ENCODE results near the gene ADGRE2. TPM values are rescaled to one million over a fixed set of nuclear protein-coding genes. Genes with fewer than 3 reads are reported as not detected.
"Not testable (repeated sequence)": the region's sequence is repeated elsewhere in the genome, so short reads cannot be mapped to it uniquely, and the experiment has no call there.

ADGRE2 gene
- total RNA-seq, 6 experiments from 2014 or later = 0.05 to 0.14 (median 0.07) TPM; not detected in 3

GRCh38 chr19:14779151-14779550, 791 bp upstream of the ADGRE2 start:
- TF ChIP-seq, protein P1, sequence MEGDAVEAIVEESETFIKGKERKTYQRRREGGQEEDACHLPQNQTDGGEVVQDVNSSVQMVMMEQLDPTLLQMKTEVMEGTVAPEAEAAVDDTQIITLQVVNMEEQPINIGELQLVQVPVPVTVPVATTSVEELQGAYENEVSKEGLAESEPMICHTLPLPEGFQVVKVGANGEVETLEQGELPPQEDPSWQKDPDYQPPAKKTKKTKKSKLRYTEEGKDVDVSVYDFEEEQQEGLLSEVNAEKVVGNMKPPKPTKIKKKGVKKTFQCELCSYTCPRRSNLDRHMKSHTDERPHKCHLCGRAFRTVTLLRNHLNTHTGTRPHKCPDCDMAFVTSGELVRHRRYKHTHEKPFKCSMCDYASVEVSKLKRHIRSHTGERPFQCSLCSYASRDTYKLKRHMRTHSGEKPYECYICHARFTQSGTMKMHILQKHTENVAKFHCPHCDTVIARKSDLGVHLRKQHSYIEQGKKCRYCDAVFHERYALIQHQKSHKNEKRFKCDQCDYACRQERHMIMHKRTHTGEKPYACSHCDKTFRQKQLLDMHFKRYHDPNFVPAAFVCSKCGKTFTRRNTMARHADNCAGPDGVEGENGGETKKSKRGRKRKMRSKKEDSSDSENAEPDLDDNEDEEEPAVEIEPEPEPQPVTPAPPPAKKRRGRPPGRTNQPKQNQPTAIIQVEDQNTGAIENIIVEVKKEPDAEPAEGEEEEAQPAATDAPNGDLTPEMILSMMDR (IDR thresholded peaks at IDR 0.05) = no peak
- Mint-ChIP-seq H3K27ac (no peak overlapping the region), H3K4me3 (no peak overlapping the region), H3K36me3 (ENCODE audit: low read depth) (no peaks in the 10 kb centered on the region), H3K27me3 (ENCODE audit: insufficient read depth) (peaks cover 6% of the 10 kb centered on the region; the same call in 1 of the 2 replicates), H3K4me1 (ENCODE audit: low read depth) (no peaks in the 10 kb centered on the region; the same call in 1 of the 2 replicates), H3K9me3 (no peaks in the 10 kb centered on the region; the same call in 1 of the 2 replicates)
- no peak for DNase-seq

- not testable (repeated sequence) for H3K27ac Mint-ChIP-seq; DNase-seq; H3K36me3 Mint-ChIP-seq (ENCODE audit: low read depth); H3K9me3 Mint-ChIP-seq; H3K27me3 Mint-ChIP-seq (ENCODE audit: insufficient read depth); H3K4me3 Mint-ChIP-seq; H3K4me1 Mint-ChIP-seq (ENCODE audit: low read depth)
These were observed 715 bp downstream of the ADGRE2 start for GRCh38 chr19:14777645-14778044.

GRCh38 chr19:14775869-14776586, 2.3 kb downstream of the ADGRE2 start:
- Mint-ChIP-seq H3K27me3 (ENCODE audit: insufficient read depth) (peaks cover 6% of the 10 kb centered on the region; the same call in 1 of the 2 replicates), H3K4me3 (no peak overlapping the region), H3K4me1 (ENCODE audit: low read depth) (no peaks in the 10 kb centered on the region), H3K27ac (no peak overlapping the region), H3K36me3 (ENCODE audit: low read depth) (no peaks in the 10 kb centered on the region), H3K9me3 (no peaks in the 10 kb centered on the region; the same call in 1 of the 2 replicates)
- TF ChIP-seq, protein P1 (IDR thresholded peaks at IDR 0.05) = no peak
- no peak for DNase-seq

DNA sequence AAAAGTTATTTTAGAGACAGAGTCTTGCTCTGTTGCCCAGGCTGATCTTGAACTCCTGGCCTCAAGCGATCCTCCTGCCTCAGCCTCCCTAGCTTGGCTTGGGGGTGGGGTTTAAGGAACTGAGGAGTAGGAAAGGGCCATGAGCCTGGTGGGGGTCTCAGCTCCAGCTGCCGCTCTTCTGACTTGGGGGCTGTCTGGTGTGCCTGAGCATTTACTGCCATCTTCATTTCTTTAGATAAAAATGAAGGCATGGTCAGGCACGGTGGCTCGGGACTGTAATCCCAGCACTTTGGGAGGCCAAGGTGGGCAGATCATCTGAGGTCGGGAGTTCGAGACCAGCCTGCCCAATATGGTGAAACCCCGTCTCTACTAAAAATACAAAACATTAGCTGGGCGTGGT, 3.0 kb downstream of the ADGRE2 start:
- not testable (repeated sequence) for DNase-seq; H3K4me3 Mint-ChIP-seq; H3K36me3 Mint-ChIP-seq (ENCODE audit: low read depth); H3K4me1 Mint-ChIP-seq (ENCODE audit: low read depth); H3K9me3 Mint-ChIP-seq; H3K27me3 Mint-ChIP-seq (ENCODE audit: insufficient read depth); H3K27ac Mint-ChIP-seq

GRCh38 chr19:14774373-14774772, 4.0 kb downstream of the ADGRE2 start:
- Mint-ChIP-seq H3K9me3 (peaks cover 4% of the 10 kb centered on the region; the same call in 1 of the 2 replicates), H3K27ac (no peak overlapping the region), H3K36me3 (ENCODE audit: low read depth) (no peaks in the 10 kb centered on the region), H3K4me3 (no peak overlapping the region), H3K4me1 (ENCODE audit: low read depth) (no peaks in the 10 kb centered on the region), H3K27me3 (ENCODE audit: insufficient read depth) (peaks cover 5% of the 10 kb centered on the region; the same call in 1 of the 2 replicates)
- no peak for DNase-seq
- TF ChIP-seq, protein P1 (IDR thresholded peaks at IDR 0.05) = no peak

- not testable (repeated sequence) for H3K36me3 Mint-ChIP-seq (ENCODE audit: low read depth); H3K4me1 Mint-ChIP-seq (ENCODE audit: low read depth); DNase-seq; H3K27ac Mint-ChIP-seq; H3K27me3 Mint-ChIP-seq (ENCODE audit: insufficient read depth); H3K4me3 Mint-ChIP-seq; H3K9me3 Mint-ChIP-seq
These were observed 4.6 kb downstream of the ADGRE2 start for GRCh38 chr19:14773722-14774121.

GRCh38 chr19:14772995-14773394, 5.4 kb downstream of the ADGRE2 start:
- Mint-ChIP-seq H3K27me3 (ENCODE audit: insufficient read depth) (peaks cover 3% of the 10 kb centered on the region; the same call in 1 of the 2 replicates), H3K4me1 (ENCODE audit: low read depth) (no peaks in the 10 kb centered on the region), H3K4me3 (no peak overlapping the region), H3K9me3 (peaks cover 6% of the 10 kb centered on the region; the same call in 1 of the 2 replicates), H3K27ac (no peak overlapping the region), H3K36me3 (ENCODE audit: low read depth) (no peaks in the 10 kb centered on the region)
- TF ChIP-seq, protein P1 (IDR thresholded peaks at IDR 0.05) = no peak
- DNase-seq = no peak
